ENCODE data around the gene C17orf100.

The C17orf100 gene

DNA sequence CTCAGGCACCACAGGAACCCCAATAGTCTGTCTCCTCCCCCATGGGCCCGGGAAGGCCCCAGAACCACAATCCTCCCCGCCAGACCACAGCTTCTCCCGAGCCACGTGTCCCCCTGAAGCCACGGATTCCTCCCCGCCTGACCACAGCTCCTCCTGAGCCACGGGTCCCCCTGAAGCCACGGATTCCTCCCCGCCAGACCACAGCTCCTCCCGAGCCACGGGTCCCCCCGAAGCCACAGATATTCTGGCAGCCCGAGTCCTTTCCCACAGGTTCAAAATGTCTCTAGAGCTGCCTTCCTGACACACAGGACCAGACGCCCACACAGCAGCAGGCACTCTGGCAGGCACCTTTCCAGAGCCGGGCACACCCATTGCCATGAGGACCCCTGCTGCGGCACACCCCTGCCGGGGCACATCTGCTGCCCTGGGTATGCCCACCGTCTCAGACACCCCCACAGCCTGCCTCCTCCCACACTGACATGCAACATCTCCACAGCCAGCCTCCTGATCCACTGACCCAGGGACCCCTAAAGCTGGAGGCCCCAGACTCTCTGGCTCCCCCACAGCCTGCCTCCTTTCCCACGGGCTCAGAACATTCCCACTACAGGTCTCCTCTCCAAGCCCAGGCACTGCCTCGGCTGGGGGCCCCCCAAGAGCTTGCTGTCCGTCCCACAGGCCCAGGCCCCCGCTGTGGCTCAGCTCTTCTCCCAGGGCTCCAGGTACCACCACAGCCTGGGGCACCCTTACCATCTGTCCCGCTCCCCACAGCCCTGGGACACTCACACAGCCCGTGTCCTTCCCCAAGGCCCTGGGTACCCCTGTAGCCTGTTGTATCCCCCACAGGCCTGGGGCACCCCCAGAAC is 13.3 kb upstream of the C17orf100 start:
- TF ChIP-seq, protein P1, sequence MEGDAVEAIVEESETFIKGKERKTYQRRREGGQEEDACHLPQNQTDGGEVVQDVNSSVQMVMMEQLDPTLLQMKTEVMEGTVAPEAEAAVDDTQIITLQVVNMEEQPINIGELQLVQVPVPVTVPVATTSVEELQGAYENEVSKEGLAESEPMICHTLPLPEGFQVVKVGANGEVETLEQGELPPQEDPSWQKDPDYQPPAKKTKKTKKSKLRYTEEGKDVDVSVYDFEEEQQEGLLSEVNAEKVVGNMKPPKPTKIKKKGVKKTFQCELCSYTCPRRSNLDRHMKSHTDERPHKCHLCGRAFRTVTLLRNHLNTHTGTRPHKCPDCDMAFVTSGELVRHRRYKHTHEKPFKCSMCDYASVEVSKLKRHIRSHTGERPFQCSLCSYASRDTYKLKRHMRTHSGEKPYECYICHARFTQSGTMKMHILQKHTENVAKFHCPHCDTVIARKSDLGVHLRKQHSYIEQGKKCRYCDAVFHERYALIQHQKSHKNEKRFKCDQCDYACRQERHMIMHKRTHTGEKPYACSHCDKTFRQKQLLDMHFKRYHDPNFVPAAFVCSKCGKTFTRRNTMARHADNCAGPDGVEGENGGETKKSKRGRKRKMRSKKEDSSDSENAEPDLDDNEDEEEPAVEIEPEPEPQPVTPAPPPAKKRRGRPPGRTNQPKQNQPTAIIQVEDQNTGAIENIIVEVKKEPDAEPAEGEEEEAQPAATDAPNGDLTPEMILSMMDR (IDR thresholded peaks at IDR 0.05): no peak
- H3K4me3 ChIP-seq (ENCODE audit: low read depth in 1 of 2, low read length in 1 of 2): no peak overlapping the region
- no peaks in the 10 kb centered on the region for H3K9me3 ChIP-seq
- H3K27me3 ChIP-seq: no peaks in the 10 kb centered on the region
- H3K27ac ChIP-seq: no peak overlapping the region
- peaks cover 22 to 24% of the 10 kb centered on the region in 2 experiments for H3K4me1 ChIP-seq (ENCODE audit: control insufficient read depth in 1 of 2, insufficient read depth in 1 of 2, low read depth in 1 of 2, low read length in 1 of 2)
- H3K36me3 ChIP-seq: peaks cover 23% of the 10 kb centered on the region

DNA sequence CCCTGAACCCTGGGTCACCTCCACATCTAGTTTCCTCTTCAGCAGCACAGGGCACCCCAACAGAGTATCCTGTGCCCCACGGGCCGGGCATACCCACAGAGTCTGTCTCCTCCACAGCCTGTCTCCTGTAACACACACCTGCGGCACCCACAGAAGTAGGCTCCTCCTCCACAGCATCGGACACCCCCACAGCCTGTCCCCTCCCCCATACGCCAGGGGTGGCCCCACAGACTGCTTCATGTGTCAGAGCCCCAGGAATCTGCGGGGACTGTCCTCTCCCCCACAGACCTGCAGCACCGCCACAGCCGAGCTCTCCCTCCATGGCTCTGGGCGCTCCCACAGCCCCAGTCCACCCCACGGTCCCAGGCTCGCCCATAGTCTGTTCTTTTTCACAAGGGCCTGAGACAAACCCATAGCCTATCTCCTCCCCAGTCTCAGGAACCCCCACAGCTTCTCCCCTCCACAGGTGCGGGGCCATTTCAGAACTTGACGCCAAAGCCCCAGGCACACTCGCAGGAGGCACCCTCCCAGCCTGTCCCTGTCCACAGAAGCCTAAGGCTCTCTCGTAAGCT is 12.5 kb upstream of the C17orf100 start:
- Histone ChIP-seq H3K4me1 (ENCODE audit: control insufficient read depth in 1 of 2, insufficient read depth in 1 of 2, low read depth in 1 of 2, low read length in 1 of 2) (peaks cover 22 to 24% of the 10 kb centered on the region in 2 experiments), H3K9me3 (no peaks in the 10 kb centered on the region), H3K36me3 (peaks cover 25% of the 10 kb centered on the region), H3K4me3 (ENCODE audit: low read depth in 1 of 2, low read length in 1 of 2) (peak overlapping the region; percentile 91 to 92), H3K27me3 (no peaks in the 10 kb centered on the region), H3K27ac (peak overlapping the region; percentile 80)
- TF ChIP-seq, protein P1 (IDR thresholded peaks at IDR 0.05): no peak

DNA sequence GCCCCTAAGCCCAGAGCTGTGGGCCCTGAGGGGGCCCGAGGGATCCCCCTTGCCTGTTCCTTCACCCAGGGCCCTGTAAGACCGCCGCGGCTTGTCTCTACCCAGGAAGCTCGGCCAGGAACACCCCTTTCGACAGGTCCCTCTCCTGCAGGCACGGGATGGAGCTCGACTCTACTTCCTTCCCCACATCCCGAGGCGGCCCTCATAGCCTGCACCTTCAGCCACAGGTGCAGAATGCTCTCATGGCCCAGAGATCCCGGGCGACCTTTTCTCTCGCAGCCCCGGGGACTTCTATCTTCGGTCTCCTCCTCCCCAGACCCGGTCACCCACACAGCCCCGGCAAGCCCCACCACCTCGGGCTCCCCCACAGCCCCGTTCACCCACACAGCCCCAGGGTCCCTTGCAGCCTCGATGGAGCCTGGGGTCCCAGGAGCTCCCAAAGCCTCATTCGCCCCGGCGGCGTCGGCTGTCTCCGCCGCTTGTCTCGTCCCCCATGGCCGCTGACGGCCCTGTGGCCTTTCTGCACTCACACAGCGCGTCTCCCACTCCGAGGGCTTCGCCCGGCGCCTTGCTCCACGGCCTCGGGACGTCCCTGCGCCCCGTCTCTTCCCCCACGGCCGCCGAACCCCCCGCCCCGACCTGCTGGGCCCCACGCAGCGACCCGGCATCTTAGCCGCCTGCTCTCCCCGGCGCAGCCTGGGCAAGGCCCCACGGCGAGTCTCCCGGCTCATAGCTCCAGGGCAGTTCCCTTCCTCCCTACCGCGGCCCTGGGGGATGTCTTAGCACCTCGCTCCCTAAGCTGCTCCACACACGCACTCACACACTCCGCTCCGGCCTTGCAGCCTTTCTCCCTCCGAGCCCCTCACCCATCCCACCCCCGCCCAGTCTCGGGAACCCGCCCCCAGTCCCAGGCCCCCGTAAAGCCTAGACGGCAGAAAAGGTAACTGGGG is 11.7 kb upstream of the C17orf100 start:
- TF ChIP-seq, protein P1 (IDR thresholded peaks at IDR 0.05): no peak
- Histone ChIP-seq H3K9me3 (no peaks in the 10 kb centered on the region), H3K4me3 (ENCODE audit: low read depth in 1 of 2, low read length in 1 of 2) (peak overlapping the region; percentile 91 to 92), H3K36me3 (peaks cover 28% of the 10 kb centered on the region), H3K4me1 (ENCODE audit: control insufficient read depth in 1 of 2, insufficient read depth in 1 of 2, low read depth in 1 of 2, low read length in 1 of 2) (peaks cover 22 to 24% of the 10 kb centered on the region in 2 experiments), H3K27ac (peak overlapping the region; percentile 80), H3K27me3 (no peaks in the 10 kb centered on the region)

DNA sequence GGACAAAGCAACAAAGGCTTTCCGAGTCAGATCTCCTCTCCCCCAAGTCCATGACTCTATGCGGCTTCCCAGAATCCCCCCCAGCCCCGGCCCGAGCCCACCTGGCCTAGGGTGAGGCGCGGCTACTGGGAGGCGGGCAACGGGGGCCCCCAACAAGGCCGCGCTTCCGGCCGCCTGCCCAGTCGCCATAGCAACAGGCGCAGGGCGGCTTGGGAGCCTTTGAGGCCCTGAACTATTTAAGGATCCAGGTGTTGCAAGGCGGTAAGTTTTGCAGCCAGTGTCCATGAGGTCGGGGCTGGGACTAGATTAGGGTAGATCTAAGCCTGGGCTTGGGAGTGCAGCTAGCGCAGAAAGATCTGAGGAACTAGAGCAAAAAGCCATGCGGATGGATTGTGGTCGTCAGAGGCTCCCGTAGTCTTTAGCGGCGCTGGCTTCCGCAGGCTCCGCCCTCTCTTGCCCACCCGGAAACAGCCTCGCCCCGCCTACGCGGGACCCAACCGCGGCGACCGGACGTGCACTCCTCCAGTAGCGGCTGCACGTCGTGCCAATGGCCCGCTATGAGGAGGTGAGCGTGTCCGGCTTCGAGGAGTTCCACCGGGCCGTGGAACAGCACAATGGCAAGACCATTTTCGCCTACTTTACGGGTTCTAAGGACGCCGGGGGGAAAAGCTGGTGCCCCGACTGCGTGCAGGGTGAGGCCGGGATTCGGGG is 10.9 kb upstream of the C17orf100 start, which contains the start of the genes KIAA0753 and TXNDC17:
KIAA0753 (minus strand) TSS at position 176 of the 711 bp plus-strand sequence. CDS start 5,608 bp downstream, outside the sequence.
TXNDC17 (plus strand) TSS at position 525 of the 711 bp plus-strand sequence; CDS start at position 548, 23 bp downstream.
- peaks cover 34% of the 10 kb centered on the region for H3K36me3 ChIP-seq
- H3K4me3 ChIP-seq (ENCODE audit: low read depth in 1 of 2, low read length in 1 of 2): peak within 1 kb of the TSS; percentile 91 to 92
- H3K27me3 ChIP-seq: no peaks in the 10 kb centered on the region
- no peaks in the 10 kb centered on the region for H3K9me3 ChIP-seq
- TF ChIP-seq, protein P1 (IDR thresholded peaks at IDR 0.05): peak; percentile 15
- H3K27ac ChIP-seq: peak within 1 kb of the TSS; percentile 80
- peaks cover 22 to 24% of the 10 kb centered on the region in 2 experiments for H3K4me1 ChIP-seq (ENCODE audit: control insufficient read depth in 1 of 2, insufficient read depth in 1 of 2, low read depth in 1 of 2, low read length in 1 of 2)
